HepG2 (cell line): ENCODE measurements around the gene AKAP12. TPM values are rescaled to one million over a fixed set of nuclear protein-coding genes. Genes with fewer than 3 reads are reported as not detected.
A peak's percentile ranks its signal among the peaks of the same experiment; 100 is the strongest.

ENCODE experiments used
- CBX2 ChIP-seq, 2 experiments: fragments of 200-600 bp in 1 of 2; sonication (generic); formaldehyde crosslinking in 1 of 2; IDR thresholded peaks; 2 replicates each; pipeline versions ENCODE4 v1.7.0 to v1.8.1; 2018 to 2022; ENCODE audit warnings: low read depth in 2 of 2, low read length in 1 of 2, mild to moderate bottlenecking in 1 of 2, missing genetic modification reagents in 1 of 2
- CC2D1A ChIP-seq: sonication (generic); formaldehyde crosslinking; IDR thresholded peaks from 2 replicates; pipeline ENCODE4 v1.8.1; 2023; ENCODE audit warnings: mild to moderate bottlenecking, missing genetic modification reagents
- CEBPB ChIP-seq: IDR thresholded peaks from 2 replicates; pipeline ENCODE4 v1.6.1; 2011; ENCODE audit warnings: low read depth, low read length, improper control_type of control experiment, borderline replicate concordance
- ETS1 ChIP-seq: sonication (generic); formaldehyde crosslinking; IDR thresholded peaks from 2 replicates; pipeline ENCODE4 v1.4.0; 2020; ENCODE audit warnings: missing genetic modification reagents
- HNRNPL ChIP-seq: fragments of 200-400 bp; formaldehyde crosslinking; IDR thresholded peaks from 2 replicates; pipeline ENCODE4 v1.6.1; 2017; ENCODE audit warnings: mild to moderate bottlenecking, low read depth, low read length
- KDM1A ChIP-seq: IDR thresholded peaks from 2 replicates; pipeline ENCODE4 v1.6.1; 2016; ENCODE audit warnings: missing compliant biosample characterization
- KDM2A ChIP-seq: sonication (generic); formaldehyde crosslinking; IDR thresholded peaks from 2 replicates; pipeline ENCODE4 v1.4.0; 2020; ENCODE audit warnings: low read depth, missing genetic modification reagents, borderline replicate concordance
- MTF2 ChIP-seq: sonication (generic); formaldehyde crosslinking; IDR thresholded peaks from 2 replicates; pipeline ENCODE4 v1.5.0; 2020; ENCODE audit warnings: missing genetic modification reagents, borderline replicate concordance
- MYPOP ChIP-seq: sonication (generic); formaldehyde crosslinking; IDR thresholded peaks from 2 replicates; pipeline ENCODE4 v1.8.1; 2023; ENCODE audit warnings: mild to moderate bottlenecking, moderate library complexity, missing genetic modification reagents
- NFIC ChIP-seq: IDR thresholded peaks from 2 replicates; pipeline ENCODE4 v1.6.1; 2012; ENCODE audit warnings: mild to moderate bottlenecking, low read length, inconsistent platforms
- PCBP1 ChIP-seq: fragments of 200-400 bp; formaldehyde crosslinking; IDR thresholded peaks from 2 replicates; pipeline ENCODE4 v1.6.1; 2017; ENCODE audit warnings: mild to moderate bottlenecking, low read depth, low read length, borderline replicate concordance
- ZBTB4 ChIP-seq: sonication (generic); formaldehyde crosslinking; IDR thresholded peaks from 2 replicates; pipeline ENCODE4 v1.4.0; 2020; ENCODE audit warnings: missing genetic modification reagents, mild to moderate bottlenecking, borderline replicate concordance
- ZMAT3 ChIP-seq: sonication (generic); formaldehyde crosslinking; conservative IDR thresholded peaks from 2 replicates; pipeline ENCODE4 v1.7.0; 2021; ENCODE audit warnings: missing genetic modification reagents
- ZNF337 ChIP-seq: sonication (generic); formaldehyde crosslinking; IDR thresholded peaks from 2 replicates; pipeline ENCODE4 v1.5.1; 2020; ENCODE audit warnings: missing genetic modification reagents, low read depth, mild to moderate bottlenecking, borderline replicate concordance
- ZNF687 ChIP-seq: sonication (generic); formaldehyde crosslinking; IDR thresholded peaks from 2 replicates; pipeline ENCODE4 v1.5.1; 2020; ENCODE audit warnings: mild to moderate bottlenecking, missing genetic modification reagents, moderate library complexity
- ZSCAN20 ChIP-seq: sonication (generic); formaldehyde crosslinking; IDR thresholded peaks from 2 replicates; pipeline ENCODE4 v1.4.0; 2020; ENCODE audit warnings: missing genetic modification reagents, mild to moderate bottlenecking, borderline replicate concordance
- ZSCAN29 ChIP-seq: sonication (generic); formaldehyde crosslinking; conservative IDR thresholded peaks from 2 replicates; pipeline ENCODE4 v1.4.0; 2020; ENCODE audit warnings: mild to moderate bottlenecking, missing genetic modification reagents
- polyA plus RNA-seq, 8 experiments: library from polyadenylated mRNA; depleted of rRNA in 3 of 8; stranded (reverse) in 7 of 8; unstranded in 1 of 8; fragments of >200 nt; fragmentation: Illumina TruSeq in 4 of 8; extraction: Trizol in 4 of 8; gene quantifications; 2 replicates each; pipeline versions ENCODE4 v1.2.1 to v1.2.3, GENCODE V29; 2011 to 2016; ENCODE audit warnings: low read depth in 4 of 8, missing spikeins in 1 of 8, mixed read lengths in 1 of 8; ENCODE audit not compliant: insufficient read depth in 1 of 8
- total RNA-seq, 5 experiments: library from RNA; depleted of rRNA; stranded (reverse); fragments of >200 nt; fragmentation: Illumina TruSeq; extraction: Trizol; gene quantifications; 2 replicates each; pipeline ENCODE4 v1.2.3, GENCODE V29; 2016; ENCODE audit warnings: low read depth in 1 of 5

Gene AKAP12
- total and polyA plus RNA-seq, 2 of the 13 experiments (the other 11 are each of a cell fraction or from before 2014, with no cell fraction given): 10.6 to 19.0 TPM

- TF ChIP-seq CBX2 (IDR thresholded peaks at IDR 0.05; ENCODE audit: low read depth, low read length) (no peak), CBX2 (CRISPR knock-in tag; IDR thresholded peaks at IDR 0.05; ENCODE audit: low read depth) (0 out of 2 replicates have a peak, but pooled peaks have one; percentile 77), ETS1 (CRISPR knock-in tag) (no peak), MTF2 (CRISPR knock-in tag) (peak; percentile 72; the same call in 1 of the 2 replicates), ZSCAN20 (CRISPR knock-in tag) (0 out of 2 replicates have a peak, but pooled peaks have one; percentile 44), ZNF687 (CRISPR knock-in tag) (peak; percentile 65), KDM1A (CRISPR knock-in tag) (no peak), HNRNPL (0 out of 2 replicates have a peak, but pooled peaks have one; percentile 2), CEBPB (peak; percentile 7; the same call in 1 of the 2 replicates), ZMAT3 (CRISPR knock-in tag) (no peak), ZBTB4 (0 out of 2 replicates have a peak, but pooled peaks have one; percentile 38), MYPOP (CRISPR knock-in tag) (peak; percentile 54; the same call in 1 of the 2 replicates), PCBP1 (0 out of 2 replicates have a peak, but pooled peaks have one; percentile 30), ZSCAN29 (CRISPR knock-in tag) (no peak), KDM2A (peak; percentile 11; the same call in 1 of the 2 replicates), CC2D1A (CRISPR knock-in tag) (no peak), ZNF337 (CRISPR knock-in tag) (no peak), NFIC (no peak)
Observed at GRCh38 chr6:151240791-151241642, 1.2 kb downstream of the AKAP12 start (continued).
